Loucy (cell line): Measurements from ENCODE around the gene OR1I1.

ENCODE experiments used
- CTCF ChIP-seq: fragments of 200-600 bp; sonication (generic); conservative IDR thresholded peaks from 2 replicates; pipeline ENCODE4 v1.5.1; 2014; ENCODE audit warnings: mild to moderate bottlenecking, antibody characterized with exemption, low read length
- EZH2phosphoT487 ChIP-seq: fragments of 200-600 bp; IDR thresholded peaks from 2 replicates; pipeline ENCODE4 v1.6.1; 2018; ENCODE audit warnings: antibody characterized with exemption, mild to moderate bottlenecking, moderate library complexity, borderline replicate concordance

GRCh38 chr19:15035795-15036311 is 46.2 kb upstream of the OR1I1 start:
- TF ChIP-seq EZH2phosphoT487 (no peak), CTCF (no peak)
